Erythroblast (primary cell): ENCODE data around the gene DCAF8L1.
"Not testable (repeated sequence)": the region's sequence is repeated elsewhere in the genome, so short reads cannot be mapped to it uniquely, and the experiment has no call there.

Source experiments
- DNase-seq, 2 experiments: peaks; one replicate each; lab custom pipeline; 2025; lab: John Stamatoyannopoulos, UW
- GATA1 ChIP-seq: IDR thresholded peaks from 2 replicates; pipeline ENCODE4 v1.6.1; 2011; ENCODE audit warnings: low read depth, mild to moderate bottlenecking, control low read depth, low read length, moderate library complexity
- POLR2A ChIP-seq: IDR thresholded peaks from 2 replicates; pipeline ENCODE4 v1.6.1; 2011; ENCODE audit warnings: mild to moderate bottlenecking, low read length

DCAF8L1 gene

DNA sequence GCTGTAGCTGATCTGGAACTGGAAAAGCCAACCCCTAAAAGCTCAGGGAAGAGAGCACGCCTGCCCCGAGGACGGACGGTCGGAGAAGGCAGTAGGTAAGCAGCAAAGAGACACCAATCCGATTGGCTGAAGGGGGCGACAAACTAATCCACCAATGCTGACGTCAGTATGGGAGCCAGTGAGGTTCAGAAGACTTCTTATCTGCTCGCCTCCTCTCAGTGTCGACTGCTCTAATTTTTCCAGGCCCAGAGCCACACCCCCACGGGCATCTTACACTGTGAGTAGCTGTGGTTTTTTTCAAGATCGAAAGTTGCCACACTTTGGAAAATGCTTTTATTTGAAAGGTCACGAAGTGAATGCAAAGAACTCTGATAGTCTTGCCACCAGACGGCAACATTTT lies at the start of gene DCAF8L1:
Gene DCAF8L1 (minus strand): TSS at position 101 of the 400 bp plus-strand sequence. CDS start 115 bp downstream, outside the sequence.
- TF ChIP-seq GATA1: no peak
- TF ChIP-seq POLR2A: no peak
- DNase-seq: no peak

DNA sequence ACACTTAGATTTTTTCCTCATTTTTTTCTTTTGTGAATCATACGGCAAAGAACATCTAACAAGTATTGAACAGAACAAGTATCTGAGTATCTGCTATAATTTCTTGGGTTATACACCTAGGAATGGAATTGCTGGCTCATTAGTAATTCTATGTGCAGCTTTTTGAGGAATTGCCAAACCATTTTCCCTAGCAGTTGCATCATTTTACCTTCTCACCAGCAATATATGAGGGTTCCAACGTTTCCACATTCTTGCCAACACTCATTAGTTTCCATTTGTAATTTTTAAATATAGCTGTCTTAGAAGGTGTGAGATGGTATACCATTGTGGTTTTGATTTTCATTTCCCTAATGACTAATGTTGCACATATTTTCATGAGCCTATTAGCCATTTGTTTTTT lies 41.1 kb upstream of the DCAF8L1 start:
- DNase-seq: no peak
- TF ChIP-seq GATA1 (no peak), POLR2A (no peak)

DNA sequence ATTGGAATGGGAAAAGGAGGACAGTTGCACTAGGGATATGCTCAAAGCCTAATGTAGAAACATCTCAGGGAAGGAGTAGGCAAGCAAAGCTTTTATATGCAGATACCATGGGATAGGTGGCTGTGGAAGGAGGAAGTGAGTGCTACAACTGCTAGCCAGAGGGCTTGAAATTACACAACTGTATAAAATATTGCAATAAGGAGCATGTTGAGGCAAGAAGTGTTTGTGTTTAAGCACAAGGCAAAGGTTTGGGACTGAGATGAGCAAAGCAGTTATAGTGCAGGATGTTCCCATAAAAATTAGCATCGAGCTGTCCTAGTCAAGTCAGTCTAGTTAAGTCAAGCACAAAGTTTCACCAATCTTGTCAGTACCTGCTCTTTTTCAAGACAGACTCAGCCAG lies 35.6 kb upstream of the DCAF8L1 start:
- no peak for DNase-seq
- TF ChIP-seq POLR2A: no peak

DNA sequence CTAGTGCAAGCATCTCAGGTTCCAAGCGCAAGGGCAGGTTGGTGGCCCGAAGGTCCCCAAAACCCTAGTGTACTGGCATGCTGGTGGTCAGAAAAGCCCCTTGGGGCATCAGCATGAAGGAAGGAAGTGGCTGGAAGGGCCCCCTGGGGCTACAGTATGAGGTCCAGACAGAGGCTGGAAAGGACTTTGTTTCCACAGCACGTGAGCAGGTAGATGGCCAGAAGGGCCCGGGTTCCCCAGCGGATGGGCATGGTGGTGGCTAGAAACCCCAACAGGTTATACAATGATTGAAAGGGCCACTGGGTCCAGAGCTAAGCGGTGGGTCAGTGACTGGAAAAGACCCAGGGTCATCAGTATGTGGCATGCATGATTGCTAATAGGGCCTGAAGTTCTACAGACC lies 34.7 kb upstream of the DCAF8L1 start:
- DNase-seq: no peak
- no peak for TF ChIP-seq POLR2A
- no peak for TF ChIP-seq GATA1

DNA sequence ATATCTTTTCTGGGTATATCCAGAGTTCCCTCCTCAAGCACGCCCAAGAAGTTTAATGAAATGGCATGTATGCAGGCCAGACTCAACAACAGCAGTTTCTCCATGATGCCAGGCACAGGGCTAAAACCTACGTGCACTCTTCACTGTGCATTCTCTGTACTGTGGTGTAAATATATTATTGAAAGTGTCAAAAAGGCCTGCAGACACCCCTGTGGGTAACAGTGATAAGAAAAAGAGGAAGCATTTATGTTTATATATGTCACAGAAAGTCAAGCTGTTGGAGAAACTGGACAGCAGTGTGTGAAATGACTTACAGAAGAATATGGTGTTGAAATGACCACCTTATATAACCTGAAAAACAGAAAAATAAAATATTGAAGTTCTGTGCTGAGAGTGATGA lies 29.6 kb upstream of the DCAF8L1 start:
- TF ChIP-seq GATA1: no peak
- no peak for TF ChIP-seq POLR2A
- no peak for DNase-seq

DNA sequence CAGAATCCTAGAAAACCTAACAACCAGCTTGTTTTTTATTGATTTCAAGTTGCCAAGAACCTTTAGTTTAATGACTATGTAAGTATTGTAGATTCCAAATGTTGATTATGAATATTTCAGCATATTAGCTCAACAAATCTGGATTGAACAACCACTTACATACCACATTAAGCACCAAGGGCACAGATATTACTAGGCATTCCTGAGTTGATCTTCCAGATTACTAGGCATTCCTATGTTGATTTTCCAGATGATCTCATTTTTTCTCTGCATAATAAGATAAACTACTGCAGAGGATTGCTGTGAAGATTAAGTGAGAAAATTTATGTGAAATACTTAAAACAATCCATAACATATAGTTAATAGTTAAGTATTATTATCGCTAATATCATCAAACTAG lies 17.4 kb upstream of the DCAF8L1 start:
- no peak for DNase-seq
- TF ChIP-seq POLR2A (no peak), GATA1 (no peak)

DNA sequence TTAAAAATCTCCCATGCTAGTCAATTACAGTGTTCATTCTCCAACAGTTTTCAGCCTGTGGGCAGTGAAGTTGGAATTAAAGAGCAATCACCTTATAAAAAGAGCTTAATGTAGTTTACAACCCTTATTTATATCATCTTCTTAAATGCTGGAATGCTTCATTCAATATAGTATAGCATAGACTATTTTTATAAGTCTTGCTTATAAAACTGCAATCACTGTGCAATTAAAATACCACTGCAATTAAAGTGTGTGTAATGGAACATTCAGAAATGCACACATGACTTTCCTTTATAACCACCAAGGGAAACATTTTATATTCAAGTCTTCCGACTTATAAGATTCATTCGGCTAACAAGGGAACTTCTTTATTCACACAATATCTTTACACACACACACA lies 16.4 kb upstream of the DCAF8L1 start:
- DNase-seq: no peak
- TF ChIP-seq POLR2A (no peak), GATA1 (no peak)

DNA sequence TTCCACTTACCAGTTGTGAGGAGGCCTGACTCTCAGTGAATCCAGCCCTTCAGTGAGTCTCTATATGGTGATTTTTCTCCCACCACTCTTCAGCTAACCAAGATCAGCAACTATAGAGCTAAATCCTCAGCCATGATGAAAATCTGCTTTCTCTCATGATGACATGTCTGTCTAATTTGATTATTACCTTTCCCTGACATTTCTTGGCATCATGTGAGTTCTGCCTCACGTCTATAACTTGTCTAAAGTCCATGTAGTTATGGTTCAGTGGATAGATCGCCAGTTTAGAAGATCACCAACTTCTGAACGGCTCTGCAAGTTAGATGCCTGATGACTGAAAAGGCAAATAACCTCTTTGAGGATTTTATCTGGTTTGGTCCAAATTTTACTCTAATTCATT lies 14.9 kb upstream of the DCAF8L1 start:
- TF ChIP-seq GATA1: no peak
- no peak for TF ChIP-seq POLR2A
- DNase-seq: no peak

DNA sequence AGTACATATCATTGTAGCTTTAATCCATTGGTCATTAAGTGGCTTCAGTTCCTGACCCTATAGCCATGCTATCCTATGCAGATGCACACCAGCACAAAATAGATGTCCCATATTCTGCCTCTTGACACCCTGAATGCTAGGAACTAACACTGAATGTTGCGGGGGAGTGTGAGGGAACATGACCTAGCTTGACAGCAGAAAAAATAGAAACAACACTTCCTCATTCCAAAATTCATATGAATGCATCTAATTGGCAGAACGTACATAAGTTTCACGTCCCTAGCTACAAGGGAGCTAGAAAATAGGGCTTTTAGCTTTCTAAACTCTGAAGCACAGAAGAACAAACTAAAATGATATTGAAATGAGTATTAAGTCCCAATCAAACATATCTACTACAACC lies 14.4 kb upstream of the DCAF8L1 start:
- TF ChIP-seq POLR2A: no peak
- no peak for TF ChIP-seq GATA1
- DNase-seq: no peak

DNA sequence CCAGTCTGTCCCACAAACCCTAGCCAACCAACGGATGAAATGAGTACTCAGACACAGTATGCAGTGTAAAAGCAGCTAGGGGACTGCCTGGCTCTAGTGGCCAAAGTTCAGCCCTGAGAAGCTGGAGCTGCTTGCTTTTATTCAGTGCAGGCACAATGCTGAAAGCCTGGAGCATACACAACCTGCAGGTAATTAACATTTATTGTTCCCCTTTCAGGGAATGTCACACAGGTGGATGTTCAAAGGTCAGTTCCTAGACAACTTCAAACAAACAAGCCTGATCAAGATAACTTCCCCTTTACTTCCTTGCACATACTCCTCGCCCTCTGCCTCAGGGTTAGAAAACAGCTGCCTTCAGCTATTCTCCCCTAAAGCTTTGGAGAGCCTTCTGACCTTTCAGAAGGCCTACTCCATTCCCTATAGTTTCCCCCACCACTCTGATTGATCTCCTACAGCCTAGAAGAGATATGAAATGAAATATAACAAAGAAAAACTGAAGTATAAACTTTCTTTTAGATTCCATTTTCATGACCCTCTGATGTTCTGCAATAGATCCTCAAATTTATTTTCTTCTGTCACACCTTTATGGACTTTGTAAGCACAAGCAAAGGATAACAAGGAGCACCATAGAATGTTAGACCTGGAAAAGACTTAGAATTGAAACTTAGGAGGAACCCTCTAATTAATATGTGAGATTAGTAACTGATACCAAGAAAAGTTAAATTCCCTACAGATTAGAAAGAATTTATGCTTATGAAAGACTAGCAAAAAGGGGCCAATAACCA lies 6.8 kb upstream of the DCAF8L1 start:
- no peak for DNase-seq

DNA sequence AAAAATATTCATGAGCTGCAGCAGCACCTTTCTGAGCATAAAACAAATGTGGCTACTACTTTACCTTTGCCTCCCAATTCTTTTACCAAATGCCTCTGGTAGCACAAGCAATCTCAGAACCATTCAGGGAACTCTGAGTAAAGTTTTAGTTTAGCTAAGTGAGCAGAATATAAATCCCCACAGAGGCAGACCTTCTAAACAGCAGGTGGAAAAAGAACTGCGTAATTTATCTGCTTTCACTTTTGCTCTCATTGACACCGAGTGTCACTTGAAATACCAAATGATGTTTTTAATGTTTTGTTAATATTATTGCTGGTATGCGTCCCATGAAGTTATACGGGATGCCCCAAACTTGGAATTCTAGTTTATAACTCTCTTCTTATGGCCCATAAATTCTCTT lies 4.3 kb downstream of the DCAF8L1 start:
- DNase-seq: not testable (repeated sequence)

More for the DNA sequence above, 6.8 kb upstream of the DCAF8L1 start:
- no peak for TF ChIP-seq GATA1
- no peak for TF ChIP-seq POLR2A

DNA sequence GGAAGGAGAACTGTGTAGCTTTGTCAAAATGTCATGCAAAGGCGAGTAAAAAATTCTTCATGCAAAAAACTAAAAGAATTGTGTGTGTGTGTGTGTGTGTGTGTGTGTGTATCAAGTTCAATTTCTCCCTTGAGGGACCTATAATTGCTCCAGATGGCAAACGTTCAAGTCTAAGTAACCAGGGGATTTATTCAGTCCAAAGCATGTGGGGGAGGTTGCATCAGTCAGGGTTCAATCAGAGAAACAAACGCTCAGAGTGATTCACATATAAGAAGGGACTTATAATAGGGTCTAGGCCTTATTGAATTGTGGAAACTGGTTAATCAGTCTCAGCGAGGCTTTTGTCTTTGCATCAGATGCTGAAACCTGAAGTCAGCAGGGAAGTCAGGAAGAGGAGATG lies 5.0 kb downstream of the DCAF8L1 start:
- TF ChIP-seq GATA1 (no peak), POLR2A (no peak)
- no peak for DNase-seq

DNA sequence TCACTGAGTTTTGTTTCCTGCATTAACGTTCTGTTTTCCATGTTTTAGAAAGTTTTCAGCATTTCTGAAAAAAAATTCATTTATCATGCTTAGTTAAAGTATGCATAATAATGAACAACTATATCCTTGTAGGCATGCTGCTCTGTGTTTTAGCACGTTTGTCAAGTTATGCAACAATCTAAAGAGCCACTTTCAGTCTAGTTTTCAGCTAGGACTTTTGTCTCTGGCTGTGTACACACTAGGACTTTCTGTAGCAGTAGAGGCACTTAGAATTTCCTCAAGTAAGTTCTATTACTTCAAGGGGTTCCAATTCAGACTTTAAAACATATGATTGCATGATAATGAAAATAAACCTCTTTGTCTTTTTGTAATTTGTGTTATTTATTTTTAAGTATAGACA lies 12.4 kb downstream of the DCAF8L1 start:
- DNase-seq: no peak
- TF ChIP-seq GATA1: no peak
- TF ChIP-seq POLR2A: no peak

DNA sequence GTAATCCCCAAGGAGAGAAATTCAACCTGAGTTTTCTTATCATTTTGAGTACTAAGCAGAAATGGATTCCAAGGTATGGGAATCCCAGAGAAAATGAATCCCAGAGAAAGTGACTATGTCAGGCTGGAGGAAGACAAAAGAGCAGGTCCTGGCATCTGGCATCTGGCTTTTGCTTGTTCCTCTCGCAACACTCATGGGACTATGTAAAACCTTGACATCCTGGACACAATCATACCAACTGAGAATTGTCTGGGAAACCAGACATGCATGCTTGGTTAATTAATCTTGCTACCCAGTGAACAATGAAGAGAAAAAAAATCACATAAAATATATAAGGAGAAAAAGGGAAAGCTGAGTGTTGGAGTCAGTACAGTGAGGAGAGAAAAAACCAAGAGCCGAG lies 12.9 kb downstream of the DCAF8L1 start:
- no peak for DNase-seq
- no peak for TF ChIP-seq POLR2A
- TF ChIP-seq GATA1: no peak

DNA sequence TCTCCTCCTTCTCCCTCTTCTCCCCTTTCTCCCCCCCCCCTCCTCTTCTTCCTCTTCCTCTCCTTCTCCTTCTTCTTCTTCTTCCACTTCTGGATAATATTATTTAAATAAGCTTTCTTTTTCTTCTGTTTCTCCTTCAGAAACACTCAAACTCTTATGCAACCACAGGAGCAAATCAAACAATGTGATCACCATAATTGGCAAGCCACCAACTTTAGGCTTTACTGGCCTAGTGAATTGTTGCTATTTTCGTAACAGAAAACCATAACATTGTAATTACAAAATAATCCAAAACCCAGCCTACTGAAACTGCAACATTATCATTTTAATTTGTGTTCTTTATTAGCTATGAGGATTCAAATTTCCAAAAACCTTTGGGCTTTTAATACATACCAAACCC lies 14.3 kb downstream of the DCAF8L1 start:
- DNase-seq: no peak
- no peak for TF ChIP-seq GATA1
- TF ChIP-seq POLR2A: no peak

DNA sequence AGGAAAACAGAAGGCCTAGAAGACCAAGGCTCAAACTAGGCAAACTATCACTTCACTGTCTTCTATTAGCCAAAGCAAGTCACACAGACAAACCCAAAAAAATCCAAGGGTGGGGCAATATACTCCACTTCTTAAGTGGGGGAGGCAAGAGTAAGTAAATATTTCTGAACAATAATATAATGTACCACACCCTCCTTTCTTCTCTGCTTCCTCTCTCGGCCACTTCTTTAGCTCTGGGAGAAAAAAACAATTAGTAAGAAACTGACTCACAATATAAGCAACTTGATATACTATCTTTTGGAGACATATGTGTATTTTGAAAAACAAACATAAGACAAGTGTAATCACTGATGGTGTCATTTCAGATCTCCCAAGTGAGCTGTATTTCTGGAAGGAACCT lies 14.8 kb downstream of the DCAF8L1 start:
- DNase-seq: no peak
- TF ChIP-seq GATA1: no peak

DNA sequence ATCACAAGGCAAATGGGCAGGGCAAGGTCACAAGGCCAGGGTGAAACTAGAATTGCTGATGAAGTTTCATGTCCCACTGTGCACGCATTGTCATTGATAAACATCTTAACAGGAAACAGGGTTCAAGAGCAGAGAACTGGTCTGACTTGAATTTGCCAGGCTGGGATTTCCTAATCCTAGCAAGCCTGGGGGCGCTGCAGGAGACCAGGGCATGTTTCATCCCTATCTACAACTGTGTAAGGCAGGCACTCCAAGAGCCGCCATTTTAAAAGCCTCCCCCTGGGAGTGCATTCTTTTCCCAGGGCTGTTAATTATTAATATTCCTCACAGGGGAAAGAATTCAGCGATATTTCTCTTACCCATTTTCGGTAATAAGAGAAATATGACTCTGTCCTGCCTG lies 15.9 kb downstream of the DCAF8L1 start:
- not testable (repeated sequence) for DNase-seq
